SK-N-SH (cell line): ENCODE results near the gene GRM8. TPM values are rescaled to one million over a fixed set of nuclear protein-coding genes. Genes with fewer than 3 reads are reported as not detected.

ENCODE experiments used
- CTCF ChIA-PET: fragments of 300-600, 350-600 bp; formaldehyde crosslinking; extraction: SDS; loops from one replicate; lab custom pipeline; 2021; lab: Yijun Ruan, JAX
- POLR2A ChIA-PET: fragments of 350-600 bp; sonication (Branson Sonifier 250); formaldehyde crosslinking; extraction: SDS; loops from one replicate; lab custom pipeline; 2020; ENCODE audit warnings: antibody characterized with exemption, inconsistent platforms; lab: Yijun Ruan, JAX
- DNase-seq: peaks from one replicate; pipeline ENCODE4 v3.0.0; 2012
- H2AFZ ChIP-seq: fragments of 200-600 bp; sonication (generic); 2 replicates; pipeline ENCODE4 v1.8.1; 2016; ENCODE audit warnings: antibody characterized with exemption, mild to moderate bottlenecking, low read depth
- H3F3A ChIP-seq: fragments of 200-600 bp; sonication (generic); replicated peaks from 2 replicates; pipeline ENCODE3; 2016; ENCODE audit warnings: antibody characterized with exemption, mild to moderate bottlenecking; ENCODE audit not compliant: insufficient read depth
- H3K27ac ChIP-seq, 2 experiments: fragments of 200-500 bp in 1 of 2; fragments of 200-600 bp in 1 of 2; sonication (Bioruptor generic) in 1 of 2; sonication (generic), shearing (Covaris generic) in 1 of 2; 2 replicates each; pipeline versions ENCODE4 v1.5.1 to v1.6.1; 2014 to 2016; ENCODE audit warnings: low read depth in 2 of 2, inconsistent platforms in 1 of 2, low read length in 1 of 2, mild to moderate bottlenecking in 1 of 2, mixed read lengths in 1 of 2
- H3K27me3 ChIP-seq: fragments of 200-600 bp; sonication (generic), shearing (Covaris generic); 2 replicates; pipeline ENCODE4 v1.6.1; 2016; ENCODE audit warnings: mixed run types; ENCODE audit not compliant: insufficient read depth
- H3K36me3 ChIP-seq, 2 experiments: fragments of 200-500 bp in 1 of 2; fragments of 200-600 bp in 1 of 2; sonication (Bioruptor generic) in 1 of 2; sonication (generic) in 1 of 2; replicated peaks in 1 of 2; 2 replicates each; pipeline versions ENCODE3 to v1.5.1; 2014 to 2016; ENCODE audit warnings: low read length in 1 of 2, mild to moderate bottlenecking in 1 of 2; ENCODE audit not compliant: insufficient read depth in 2 of 2, control insufficient read depth in 1 of 2
- H3K4me1 ChIP-seq, 2 experiments: fragments of 200-500 bp in 1 of 2; fragments of 200-600 bp in 1 of 2; sonication (Bioruptor generic) in 1 of 2; sonication (generic), shearing (Covaris generic) in 1 of 2; 2 replicates each; pipeline versions ENCODE4 v1.5.1 to v1.6.1; 2014 to 2016; ENCODE audit warnings: low read depth in 1 of 2, low read length in 1 of 2, mixed run types in 1 of 2; ENCODE audit not compliant: insufficient read depth in 2 of 2, control insufficient read depth in 1 of 2
- H3K4me2 ChIP-seq: fragments of 200-600 bp; sonication (generic), shearing (Covaris generic); 2 replicates; pipeline ENCODE4 v1.6.1; 2017; ENCODE audit warnings: mixed run types
- H3K4me3 ChIP-seq, 2 experiments: fragments of 200-500 bp in 1 of 2; fragments of 200-600 bp in 1 of 2; sonication (Bioruptor generic) in 1 of 2; sonication (generic), shearing (Covaris generic) in 1 of 2; 2 replicates each; pipeline versions ENCODE4 v1.5.1 to v1.8.1; 2014 to 2016; ENCODE audit warnings: low read depth in 2 of 2, inconsistent platforms in 1 of 2, low read length in 1 of 2, mild to moderate bottlenecking in 1 of 2, mixed read lengths in 1 of 2, moderate library complexity in 1 of 2
- H3K79me2 ChIP-seq: fragments of 200-600 bp; sonication (generic); 2 replicates; pipeline ENCODE4 v1.8.1; 2017; ENCODE audit warnings: mild to moderate bottlenecking; ENCODE audit not compliant: insufficient read depth
- H3K9ac ChIP-seq: fragments of 200-600 bp; sonication (generic); 2 replicates; pipeline ENCODE4 v1.6.1; 2017; ENCODE audit warnings: mixed run types
- H3K9me2 ChIP-seq: fragments of 200-600 bp; sonication (generic); 2 replicates; pipeline ENCODE4 v1.6.1; 2017; ENCODE audit warnings: mixed run types
- H3K9me3 ChIP-seq: fragments of 200-600 bp; sonication (generic); 2 replicates; pipeline ENCODE4 v1.6.1; 2017; ENCODE audit warnings: mixed run types, mild to moderate bottlenecking, moderate library complexity
- H4K20me1 ChIP-seq: fragments of 200-600 bp; sonication (generic); 2 replicates; pipeline ENCODE4 v1.6.1; 2017; ENCODE audit warnings: mild to moderate bottlenecking, mixed run types; ENCODE audit not compliant: insufficient read depth
- FOXM1 ChIP-seq: IDR thresholded peaks from 2 replicates; pipeline ENCODE4 v1.4.0; 2012; ENCODE audit warnings: low read depth, mild to moderate bottlenecking
- GABPA ChIP-seq: IDR thresholded peaks from 2 replicates; pipeline ENCODE4 v1.4.0; 2012; ENCODE audit warnings: low read depth, mild to moderate bottlenecking
- IRF3 ChIP-seq: fragments of 150-350 bp; IDR thresholded peaks from 2 replicates; pipeline ENCODE4 v1.6.1; 2016; ENCODE audit warnings: mild to moderate bottlenecking, low read depth, low read length
- MAX ChIP-seq: IDR thresholded peaks from 2 replicates; pipeline ENCODE4 v1.4.0; 2012; ENCODE audit warnings: low read depth
- MEF2A ChIP-seq: IDR thresholded peaks from 2 replicates; pipeline ENCODE4 v1.4.0; 2012; ENCODE audit warnings: low read depth, borderline replicate concordance
- MXI1 ChIP-seq: IDR thresholded peaks from 2 replicates; pipeline ENCODE4 v1.6.1; 2012; ENCODE audit warnings: mild to moderate bottlenecking, low read depth, low read length, improper control_type of control experiment
- NFIC ChIP-seq: IDR thresholded peaks from 2 replicates; pipeline ENCODE4 v1.4.0; 2012; ENCODE audit warnings: borderline replicate concordance
- NRF1 ChIP-seq: IDR thresholded peaks from 2 replicates; pipeline ENCODE4 v1.6.1; 2012; ENCODE audit warnings: low read depth, mild to moderate bottlenecking, low read length
- PBX3 ChIP-seq: IDR thresholded peaks from 2 replicates; pipeline ENCODE4; 2012
- RCOR1 ChIP-seq: fragments of 150-350 bp; IDR thresholded peaks from 2 replicates; pipeline ENCODE4 v1.6.1; 2017; ENCODE audit warnings: antibody characterized with exemption, low read length
- REST ChIP-seq: IDR thresholded peaks from 2 replicates; pipeline ENCODE4 v1.6.1; 2012; ENCODE audit warnings: mild to moderate bottlenecking, low read depth, low read length, moderate library complexity
- RFX5 ChIP-seq: IDR thresholded peaks from 2 replicates; pipeline ENCODE4 v1.6.1; 2012; ENCODE audit warnings: mild to moderate bottlenecking, improper control_type of control experiment, low read length
- TEAD4 ChIP-seq: IDR thresholded peaks from 2 replicates; pipeline ENCODE4 v1.4.0; 2012; ENCODE audit warnings: mild to moderate bottlenecking, borderline replicate concordance; ENCODE audit not compliant: insufficient read depth
- USF2 ChIP-seq: fragments of 150-350 bp; IDR thresholded peaks from 2 replicates; pipeline ENCODE4 v1.6.1; 2017; ENCODE audit warnings: antibody characterized with exemption, low read length, low read depth, borderline replicate concordance
- YY1 ChIP-seq: IDR thresholded peaks from 2 replicates; pipeline ENCODE4 v1.4.0; 2012; ENCODE audit warnings: low read depth, mild to moderate bottlenecking
- WGBS: methylation state at CpG from one replicate; pipeline ENCODE4 v1.1.6; 2017; ENCODE audit warnings: low lambda C conversion rate; 5-methylcytosine and 5-hydroxymethylcytosine counted together
- polyA plus RNA-seq, 3 experiments: library from polyadenylated mRNA; depleted of rRNA; stranded (reverse); fragments of >200 nt; gene quantifications; 2 replicates each; pipeline ENCODE4 v1.2.3, GENCODE V29; 2012

GRM8 gene
- polyA plus RNA-seq, 1 of the 3 experiments (the other 2 are of a cell fraction), result 0.10 TPM

- H3K9me3 ChIP-seq, result no peaks in the 10 kb centered on the region
- H3K9me2 ChIP-seq, result no peaks in the 10 kb centered on the region; the same call in none of the 2 replicates
- no peak overlapping the region for H2AFZ ChIP-seq
- CTCF ChIA-PET, result interaction anchor here (1.2 kb wide), 1 partner anchor 29 kb away, joined by 4 read pairs; no protein-coding TSS in a partner anchor
- H3K27ac ChIP-seq, result no peak overlapping the region
- no peaks in the 10 kb centered on the region for H3K36me3 ChIP-seq
- H3K79me2 ChIP-seq, result no peaks in the 10 kb centered on the region
- no peaks in the 10 kb centered on the region for H3K27me3 ChIP-seq
- H4K20me1 ChIP-seq, result no peaks in the 10 kb centered on the region
- no peak overlapping the region for H3K4me3 ChIP-seq
- POLR2A ChIA-PET, result no interaction called here
- H3K4me1 ChIP-seq, result peaks cover 0 to 4% of the 10 kb centered on the region in 2 experiments; a peak in 1 of 4 replicates
- TF ChIP-seq MEF2A (no peak), IRF3 (no peak), REST (no peak), NRF1 (no peak), GABPA (no peak), USF2 (no peak), TEAD4 (no peak), NFIC (no peak), MXI1 (no peak), RFX5 (no peak), PBX3 (no peak), MAX (no peak), RCOR1 (no peak), YY1 (no peak), FOXM1 (no peak)
- TF ChIP-seq, all 33 proteins: peak for 0
- 45% methylated on average over 2 of the region's 2 CpGs for WGBS
- H3K4me2 ChIP-seq, result no peak overlapping the region
- DNase-seq, result no peak
- H3K9ac ChIP-seq, result no peak overlapping the region
- H3F3A ChIP-seq, result no peaks in the 10 kb centered on the region
Observed at GRCh38 chr7:126460664-126461063, 792.1 kb downstream of the GRM8 start.
